GM21447 (cell line): Measurements from ENCODE around the gene NUP35.

Experiments used
- ATAC-seq: cut with Tn5 transposase; IDR thresholded peaks from one replicate; pipeline ENCODE4 v1.9.1; 2021; ENCODE audit not compliant: unreplicated experiment

Gene NUP35

DNA sequence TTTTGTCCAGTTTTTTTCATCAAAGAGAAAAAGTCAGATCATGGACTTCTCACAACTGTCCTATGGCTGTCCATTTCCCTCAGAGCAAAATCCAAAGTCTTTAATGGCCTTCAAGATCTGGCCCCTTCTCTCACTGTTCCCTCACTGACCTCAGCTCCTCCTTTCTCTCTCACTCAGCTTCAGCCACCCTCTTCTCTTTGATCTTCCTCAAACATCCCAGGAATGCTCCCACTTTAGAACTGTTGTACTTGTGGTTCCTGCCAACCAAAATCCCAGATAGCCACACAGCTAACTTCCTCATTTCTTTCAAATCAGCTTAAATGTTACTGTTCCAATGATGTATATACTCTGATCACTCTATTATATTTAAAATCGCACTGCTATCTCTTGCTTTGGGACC is 82.9 kb downstream of the NUP35 start:
- ATAC-seq = no peak

GRCh38 chr2:183209395-183210028 is 85.3 kb downstream of the NUP35 start:
- no peak for ATAC-seq
